Activated T-cell treated with anti-CD3 and anti-CD28 coated beads for 4 hours (primary cell): ENCODE data around the gene GIMD1.

Experiments
- DNase-seq: peaks from one replicate; pipeline ENCODE4 v3.0.0-alpha.2; 2020

The GIMD1 gene

GRCh38 chr4:106312997-106313522 lies 55.5 kb downstream of the GIMD1 start:
- no peak for DNase-seq

- DNase-seq, result no peak
Observed at GRCh38 chr4:106312377-106312776, 56.2 kb downstream of the GIMD1 start.
